Epidermal melanocyte (primary cell): Measurements from ENCODE around the gene ARF6.

Experiments used
- DNase-seq: peaks from one replicate; pipeline ENCODE4 v3.0.0; 2011; ENCODE audit warnings: low spot score; ENCODE audit not compliant: insufficient read length

The ARF6 gene

GRCh38 chr14:49939884-49940510, 47.1 kb downstream of the ARF6 start:
- no peak for DNase-seq

GRCh38 chr14:49940808-49941421, 48.0 kb downstream of the ARF6 start:
- no peak for DNase-seq

GRCh38 chr14:49942090-49942489, 49.2 kb downstream of the ARF6 start:
- DNase-seq = no peak

- no peak for DNase-seq
These were observed 51.6 kb downstream of the ARF6 start for GRCh38 chr14:49944501-49944900.

GRCh38 chr14:49945448-49946319, 52.8 kb downstream of the ARF6 start:
- DNase-seq = no peak
